Right atrium auricular region (tissue), 2 donors: ENCODE results near the gene ARHGAP6. TPM values are rescaled to one million over a fixed set of nuclear protein-coding genes. Genes with fewer than 3 reads are reported as not detected.

Source experiments
- DNase-seq: peaks from one replicate; pipeline ENCODE4 v3.0.0-alpha.2; 2019; ENCODE audit warnings: low spot score
- H3K27ac ChIP-seq, 2 donors: fragments of 200-600 bp; sonication (generic); 1 replicate in 1 of 2; 2 replicates in 1 of 2; pipeline ENCODE4 v1.5.1; 2016 to 2019
- H3K27me3 ChIP-seq, 2 donors: fragments of 200-600 bp; sonication (generic); one replicate each; pipeline versions ENCODE4 v1.5.1 to v1.6.0; 2017 to 2019
- H3K36me3 ChIP-seq: fragments of 200-600 bp; sonication (generic); one replicate; pipeline ENCODE4 v1.5.1; 2016
- H3K4me1 ChIP-seq, 2 donors: fragments of 200-600 bp; sonication (generic); one replicate each; pipeline versions ENCODE4 v1.5.1 to v1.6.0; 2017 to 2019
- H3K4me3 ChIP-seq, 2 donors: fragments of 200-600 bp; sonication (generic); 1 replicate in 1 of 2; 2 replicates in 1 of 2; pipeline ENCODE4 v1.5.1; 2017 to 2019; ENCODE audit warnings: mild to moderate bottlenecking in 1 of 2, moderate library complexity in 1 of 2
- H3K9me3 ChIP-seq, 2 donors: fragments of 200-600 bp; sonication (generic); one replicate each; pipeline ENCODE4 v1.5.1; 2019
- CTCF ChIP-seq, 2 donors: fragments of 200-600 bp; sonication (generic); IDR thresholded peaks; one replicate each; pipeline ENCODE4 v1.5.1; 2019; ENCODE audit warnings: antibody characterized with exemption in 2 of 2
- total RNA-seq, 2 donors: library from RNA; depleted of rRNA; stranded (reverse); fragments of >200 nt; gene quantifications; one replicate each; pipeline ENCODE4 v1.1.0, GENCODE V29; 2016

The ARHGAP6 gene
- total RNA-seq, 2 donors from 2014 or later = 5.1 to 9.4 TPM

GRCh38 chrX:11209798-11210414, 455.8 kb downstream of the ARHGAP6 start:
- H3K36me3 ChIP-seq = no peaks in the 10 kb centered on the region
- no peak for TF ChIP-seq CTCF (IDR thresholded peaks at IDR 0.05)
- no peak for DNase-seq
- no peaks in the 10 kb centered on the region for H3K4me1 ChIP-seq
- no peak overlapping the region for H3K27ac ChIP-seq
- H3K9me3 ChIP-seq = no peaks in the 10 kb centered on the region
- H3K4me3 ChIP-seq = no peak overlapping the region
- no peaks in the 10 kb centered on the region for H3K27me3 ChIP-seq

DNA sequence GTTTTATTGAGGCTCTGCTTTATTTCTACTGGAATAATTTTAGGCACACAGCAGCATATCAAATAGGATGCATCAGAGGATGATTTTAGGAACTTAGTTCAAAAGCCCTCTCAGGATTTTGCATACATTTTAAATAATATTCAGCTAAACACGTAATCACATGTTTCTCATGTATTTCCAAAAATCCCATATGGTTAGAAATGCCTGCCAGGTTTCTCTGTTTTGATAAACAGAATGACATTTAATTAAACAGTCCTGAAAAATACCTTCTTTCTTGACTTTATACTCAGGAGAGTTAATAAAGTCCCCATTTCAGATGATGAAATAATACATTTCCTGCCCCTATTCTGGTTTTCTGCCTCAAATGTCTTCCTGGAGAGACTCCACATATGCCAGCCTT, 459.0 kb downstream of the ARHGAP6 start:
- Histone ChIP-seq H3K36me3 (no peaks in the 10 kb centered on the region), H3K27me3 (no peaks in the 10 kb centered on the region), H3K27ac (no peak overlapping the region), H3K9me3 (no peaks in the 10 kb centered on the region), H3K4me3 (no peak overlapping the region), H3K4me1 (no peaks in the 10 kb centered on the region)
- no peak for DNase-seq
- no peak for TF ChIP-seq CTCF (IDR thresholded peaks at IDR 0.05)

- no peaks in the 10 kb centered on the region for H3K4me1 ChIP-seq
- no peaks in the 10 kb centered on the region for H3K36me3 ChIP-seq
- no peak for DNase-seq
- H3K27me3 ChIP-seq = no peaks in the 10 kb centered on the region
- H3K4me3 ChIP-seq = no peak overlapping the region
- no peak overlapping the region for H3K27ac ChIP-seq
- TF ChIP-seq CTCF (IDR thresholded peaks at IDR 0.05) = no peak
- no peaks in the 10 kb centered on the region for H3K9me3 ChIP-seq
Measured at GRCh38 chrX:11205796-11206195, 459.9 kb downstream of the ARHGAP6 start.

DNA sequence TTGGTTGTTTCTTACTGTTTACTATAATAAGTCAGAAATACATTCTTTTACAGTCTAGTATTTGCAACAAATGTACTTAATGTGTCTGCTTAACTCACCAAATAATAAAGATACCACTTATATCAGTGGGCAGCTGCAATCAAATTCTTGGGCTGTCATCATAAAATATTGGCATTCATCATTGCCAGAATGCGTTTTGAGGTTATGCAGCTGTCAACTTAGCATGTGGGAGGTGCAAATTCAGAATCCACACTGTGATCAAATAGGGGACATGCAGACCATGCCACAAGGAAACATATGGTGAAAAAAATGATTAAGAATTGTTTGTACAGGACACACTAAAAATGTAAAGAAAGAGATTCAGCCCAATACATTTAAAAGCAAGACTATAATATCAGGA, 468.0 kb downstream of the ARHGAP6 start:
- no peak overlapping the region for H3K27ac ChIP-seq
- H3K4me3 ChIP-seq = no peak overlapping the region
- no peak for TF ChIP-seq CTCF (IDR thresholded peaks at IDR 0.05)
- H3K27me3 ChIP-seq = no peaks in the 10 kb centered on the region
- H3K36me3 ChIP-seq = no peaks in the 10 kb centered on the region
- H3K4me1 ChIP-seq = no peaks in the 10 kb centered on the region
- DNase-seq = no peak
- no peaks in the 10 kb centered on the region for H3K9me3 ChIP-seq

DNA sequence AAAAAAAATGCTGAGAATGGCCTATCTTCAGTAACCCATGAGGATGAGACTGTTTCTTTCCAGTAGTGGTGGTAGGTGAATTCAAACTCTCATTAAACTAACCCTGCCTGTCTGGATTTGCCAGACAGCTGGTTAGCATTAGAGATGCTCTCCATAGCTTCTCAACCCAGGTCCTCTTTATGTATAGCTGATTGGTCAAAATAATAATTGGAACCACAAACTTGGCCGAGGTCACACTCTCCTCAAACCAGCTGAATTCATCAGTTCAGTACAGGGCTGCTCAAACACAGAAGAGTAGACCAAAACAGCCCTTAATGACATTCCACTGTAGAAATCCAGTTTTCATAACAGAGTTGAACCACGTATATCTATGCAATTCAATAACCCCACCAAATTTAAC, 469.2 kb downstream of the ARHGAP6 start:
- TF ChIP-seq CTCF (IDR thresholded peaks at IDR 0.05) = no peak
- Histone ChIP-seq H3K4me1 (no peaks in the 10 kb centered on the region), H3K36me3 (no peaks in the 10 kb centered on the region), H3K27ac (no peak overlapping the region), H3K9me3 (no peaks in the 10 kb centered on the region), H3K27me3 (no peaks in the 10 kb centered on the region), H3K4me3 (no peak overlapping the region)
- DNase-seq = no peak

GRCh38 chrX:11193035-11193469, 472.7 kb downstream of the ARHGAP6 start:
- Histone ChIP-seq H3K4me3 (no peak overlapping the region), H3K9me3 (no peaks in the 10 kb centered on the region), H3K27me3 (no peaks in the 10 kb centered on the region), H3K4me1 (no peaks in the 10 kb centered on the region), H3K36me3 (no peaks in the 10 kb centered on the region), H3K27ac (no peak overlapping the region)
- TF ChIP-seq CTCF (IDR thresholded peaks at IDR 0.05) = no peak
- DNase-seq = no peak
